Bronchial epithelial cell (primary cell): ENCODE results near the gene SNX30. TPM values are rescaled to one million over a fixed set of nuclear protein-coding genes. Genes with fewer than 3 reads are reported as not detected.

ENCODE experiments used
- DNase-seq: peaks from one replicate; pipeline ENCODE4 v3.0.0-alpha.2; 2010; ENCODE audit warnings: low read depth
- FAIRE-seq: peaks from 2 replicates; lab custom pipeline; 2011; peaks lifted over from hg19 to GRCh38; lab: Jason Lieb, UNC
- H3K27me3 ChIP-seq: 2 replicates; pipeline ENCODE4 v1.5.1; 2011; ENCODE audit warnings: low read length; ENCODE audit not compliant: control insufficient read depth, insufficient read depth
- H3K36me3 ChIP-seq: 2 replicates; pipeline ENCODE4 v1.5.1; 2011; ENCODE audit warnings: low read length; ENCODE audit not compliant: control insufficient read depth, insufficient read depth
- H3K4me3 ChIP-seq: 2 replicates; pipeline ENCODE4 v1.5.1; 2011; ENCODE audit warnings: mild to moderate bottlenecking, low read depth, low read length, control low read depth
- total RNA-seq: library from RNA; depleted of rRNA; stranded (reverse); fragments of >200 nt; gene quantifications from 2 replicates; pipeline ENCODE4 v1.2.1, GENCODE V29; 2014
- TF ChIP-seq, protein P1 (sequence below): IDR thresholded peaks from 2 replicates; pipeline ENCODE4 v1.5.1; 2011; ENCODE audit warnings: mild to moderate bottlenecking, moderate library complexity, low read length, control low read depth, inconsistent platforms; ENCODE audit not compliant: insufficient read depth, severe bottlenecking

SNX30 gene
- total RNA-seq, 1 donor from 2014 or later: 13.2 TPM

DNA sequence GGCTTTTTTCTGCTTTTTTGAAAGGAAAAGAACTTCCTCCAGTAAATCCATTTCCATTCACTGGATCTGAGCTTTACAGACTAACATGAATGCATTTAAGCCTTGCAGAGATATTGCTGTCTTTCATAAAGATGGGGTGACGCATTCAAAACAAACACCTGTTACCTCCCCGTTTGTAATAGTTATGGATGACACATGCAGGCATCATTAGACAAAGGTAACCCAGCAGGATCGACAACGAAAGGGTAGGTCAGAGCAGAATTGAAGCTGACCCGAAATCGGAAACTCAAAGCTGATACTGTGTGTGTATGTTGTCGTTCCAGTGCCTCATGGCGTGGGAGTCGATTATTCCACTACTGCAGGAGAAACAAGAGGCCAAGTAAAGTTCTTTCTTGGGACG lies 117.9 kb downstream of the SNX30 start:
- Histone ChIP-seq H3K4me3 (no peak overlapping the region), H3K36me3 (no peaks in the 10 kb centered on the region), H3K27me3 (no peaks in the 10 kb centered on the region)
- DNase-seq (peak; percentile 49), FAIRE-seq (no peak)
- TF ChIP-seq, protein P1, sequence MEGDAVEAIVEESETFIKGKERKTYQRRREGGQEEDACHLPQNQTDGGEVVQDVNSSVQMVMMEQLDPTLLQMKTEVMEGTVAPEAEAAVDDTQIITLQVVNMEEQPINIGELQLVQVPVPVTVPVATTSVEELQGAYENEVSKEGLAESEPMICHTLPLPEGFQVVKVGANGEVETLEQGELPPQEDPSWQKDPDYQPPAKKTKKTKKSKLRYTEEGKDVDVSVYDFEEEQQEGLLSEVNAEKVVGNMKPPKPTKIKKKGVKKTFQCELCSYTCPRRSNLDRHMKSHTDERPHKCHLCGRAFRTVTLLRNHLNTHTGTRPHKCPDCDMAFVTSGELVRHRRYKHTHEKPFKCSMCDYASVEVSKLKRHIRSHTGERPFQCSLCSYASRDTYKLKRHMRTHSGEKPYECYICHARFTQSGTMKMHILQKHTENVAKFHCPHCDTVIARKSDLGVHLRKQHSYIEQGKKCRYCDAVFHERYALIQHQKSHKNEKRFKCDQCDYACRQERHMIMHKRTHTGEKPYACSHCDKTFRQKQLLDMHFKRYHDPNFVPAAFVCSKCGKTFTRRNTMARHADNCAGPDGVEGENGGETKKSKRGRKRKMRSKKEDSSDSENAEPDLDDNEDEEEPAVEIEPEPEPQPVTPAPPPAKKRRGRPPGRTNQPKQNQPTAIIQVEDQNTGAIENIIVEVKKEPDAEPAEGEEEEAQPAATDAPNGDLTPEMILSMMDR: no peak

DNA sequence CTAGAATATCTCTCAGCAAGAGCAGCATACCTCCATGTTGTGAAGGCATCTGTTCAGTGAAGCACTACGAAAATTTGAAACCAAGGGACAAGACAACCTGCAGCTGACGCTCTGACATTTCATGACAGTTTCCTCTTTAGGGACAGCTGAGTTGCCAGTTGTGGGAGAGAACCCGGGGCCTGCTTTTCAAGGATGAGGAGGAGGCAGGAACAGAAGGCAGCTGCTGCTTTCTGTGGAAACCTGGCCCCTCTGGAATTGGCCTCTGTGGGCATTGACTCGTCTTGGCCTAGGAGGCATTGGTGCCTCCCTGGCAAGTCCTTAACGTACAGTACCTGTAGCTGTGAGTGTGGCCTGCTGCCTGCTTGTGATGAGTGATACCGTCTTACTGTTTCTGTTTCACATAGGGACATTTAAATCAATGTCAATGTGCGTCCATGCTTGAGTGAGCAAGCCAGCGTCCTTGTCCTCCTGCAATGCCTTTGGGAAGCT lies 118.5 kb downstream of the SNX30 start:
- TF ChIP-seq, protein P1: no peak
- FAIRE-seq (no peak), DNase-seq (no peak)
- no peaks in the 10 kb centered on the region for H3K36me3 ChIP-seq
- no peaks in the 10 kb centered on the region for H3K27me3 ChIP-seq
- H3K4me3 ChIP-seq: no peak overlapping the region

DNA sequence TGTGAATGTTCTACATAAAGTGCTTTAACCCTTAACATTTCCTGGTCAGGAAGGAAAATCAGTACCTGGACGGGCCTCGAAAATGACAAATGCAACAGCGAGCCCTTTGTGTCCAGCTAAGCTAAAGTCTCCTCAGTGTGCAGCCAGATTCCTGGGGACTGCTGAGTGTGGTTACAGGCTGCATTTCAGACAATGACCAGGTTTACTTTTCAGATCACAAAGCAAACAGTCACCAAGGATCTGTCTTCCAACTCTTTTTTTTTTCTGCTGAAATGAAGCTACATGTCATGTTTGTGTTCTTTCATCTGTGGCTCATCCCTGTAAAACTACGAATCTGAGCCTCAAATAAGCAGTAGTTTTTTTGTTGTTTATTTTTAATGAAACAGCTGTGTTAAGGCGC lies 119.4 kb downstream of the SNX30 start:
- H3K27me3 ChIP-seq: no peaks in the 10 kb centered on the region
- TF ChIP-seq, protein P1: no peak
- FAIRE-seq: no peak

DNA sequence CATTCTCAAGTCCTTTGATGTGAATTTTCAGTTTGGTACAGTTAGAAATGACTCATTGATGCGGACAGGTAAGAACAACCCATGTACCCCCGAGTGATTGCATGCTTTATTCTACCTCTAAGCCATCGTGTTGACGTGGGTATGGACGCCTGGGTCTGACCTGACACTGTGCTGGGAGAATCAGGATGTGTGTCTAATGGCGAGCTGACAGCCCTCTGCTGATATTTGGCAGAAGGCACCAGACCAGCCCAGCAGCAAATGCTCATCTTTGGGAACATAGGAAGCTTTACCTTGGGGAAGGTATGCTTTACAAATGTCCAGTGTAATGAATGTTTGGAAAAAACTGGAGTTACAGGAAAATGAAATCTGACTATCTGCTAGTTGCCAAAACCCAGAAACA lies 120.0 kb downstream of the SNX30 start:
- FAIRE-seq (no peak), DNase-seq (no peak)
- Histone ChIP-seq H3K27me3 (no peaks in the 10 kb centered on the region), H3K4me3 (no peak overlapping the region), H3K36me3 (no peaks in the 10 kb centered on the region)
- TF ChIP-seq, protein P1: no peak

More for the DNA sequence above, 119.4 kb downstream of the SNX30 start:
- H3K4me3 ChIP-seq: no peak overlapping the region
- H3K36me3 ChIP-seq: no peaks in the 10 kb centered on the region
- no peak for DNase-seq

DNA sequence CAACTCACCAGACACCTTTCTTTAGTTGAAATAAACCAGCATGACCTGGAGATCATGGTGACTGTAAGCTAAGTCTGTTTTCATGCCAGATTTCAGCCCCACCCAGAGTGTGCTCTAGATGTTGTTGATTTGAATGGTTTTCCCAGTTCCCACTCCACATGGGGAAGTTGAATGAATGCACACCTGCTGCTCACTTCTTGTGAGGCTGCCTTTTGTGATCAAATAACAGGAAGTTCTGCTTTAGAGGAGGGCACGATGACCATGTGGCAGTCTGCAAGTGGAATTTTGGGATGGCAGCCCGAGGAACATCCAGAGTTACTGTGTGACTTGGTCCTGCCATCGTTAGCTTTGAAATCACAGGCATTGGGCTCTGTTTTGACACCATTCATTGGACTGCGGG lies 121.5 kb downstream of the SNX30 start:
- Histone ChIP-seq H3K4me3 (no peak overlapping the region), H3K36me3 (no peaks in the 10 kb centered on the region), H3K27me3 (no peaks in the 10 kb centered on the region)
- FAIRE-seq: no peak
- no peak for DNase-seq
- TF ChIP-seq, protein P1: no peak

DNA sequence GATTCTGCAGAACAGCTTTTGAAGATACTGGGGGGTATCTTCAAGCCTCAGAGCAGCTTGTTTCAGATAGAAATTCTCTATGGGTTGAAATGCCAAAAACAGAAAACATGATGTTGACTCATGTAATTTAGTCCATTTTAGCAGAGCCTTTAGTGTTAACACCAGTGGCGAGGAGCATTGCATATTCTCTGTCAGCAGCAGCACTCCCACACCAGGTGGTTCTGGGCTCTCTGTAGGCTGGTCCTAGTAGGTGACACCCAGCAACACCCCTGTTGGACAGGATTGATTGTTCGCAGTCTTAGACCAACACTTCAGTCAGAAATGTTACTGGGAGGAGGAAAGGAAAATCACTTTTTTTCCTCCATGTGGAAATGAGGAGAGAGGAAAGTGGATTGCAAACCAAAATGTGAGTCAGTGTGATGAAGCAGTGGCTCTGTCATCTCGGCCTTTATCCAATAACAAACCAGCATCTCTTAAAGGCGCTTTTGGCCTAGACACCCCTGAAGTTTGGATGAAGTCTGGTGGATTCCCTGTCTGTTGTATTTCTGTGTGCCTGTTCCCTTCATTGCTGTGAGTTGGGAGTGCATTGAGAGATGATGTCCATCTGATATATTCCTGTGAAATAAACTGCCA lies 123.3 kb downstream of the SNX30 start:
- Histone ChIP-seq H3K27me3 (no peaks in the 10 kb centered on the region), H3K4me3 (no peak overlapping the region), H3K36me3 (no peaks in the 10 kb centered on the region)
- TF ChIP-seq, protein P1: no peak
- no peak for FAIRE-seq
- peak; percentile 10 for DNase-seq
